Testis (tissue), 2 donors: Measurements from ENCODE around the gene MAN1C1.

Source experiments
- CTCF ChIP-seq, 3 experiments: fragments of 450-650 bp in 2 of 3; fragments of 200-600 bp in 1 of 3; sonication (generic) in 1 of 3; IDR thresholded peaks; one replicate each; pipeline ENCODE4 v1.5.1; 2016 to 2019; ENCODE audit warnings: antibody characterized with exemption in 3 of 3, mild to moderate bottlenecking in 2 of 3, moderate library complexity in 1 of 3
- POLR2A ChIP-seq: fragments of 450-650 bp; IDR thresholded peaks from one replicate; pipeline ENCODE4 v1.6.1; 2017; ENCODE audit warnings: antibody characterized with exemption, mild to moderate bottlenecking, moderate library complexity

GRCh38 chr1:25575191-25575590, 41.4 kb upstream of the MAN1C1 start:
- TF ChIP-seq CTCF (IDR thresholded peaks at IDR 0.05) (no peak), POLR2A (no peak)
